B cell (primary cell): ENCODE data around the gene SHE. TPM values are rescaled to one million over a fixed set of nuclear protein-coding genes. Genes with fewer than 3 reads are reported as not detected.

Experiments
- ATAC-seq: fragments of 200-7000 bp; cut with Tn5 transposase; one replicate; pipeline ENCODE4 v1.10.0; 2021; ENCODE audit warnings: low read depth, mild to moderate bottlenecking, moderate number of reproducible peaks, moderate library complexity
- CTCF ChIA-PET: fragments of 350-600 bp; sonication (Branson Sonifier 250); formaldehyde crosslinking; loops from one replicate; lab custom pipeline; 2021; ENCODE audit warnings: antibody characterized with exemption, inconsistent platforms; lab: Charles Lee
- POLR2A ChIA-PET: fragments of 350-600 bp; sonication (Branson Sonifier 250); formaldehyde crosslinking; loops from one replicate; lab custom pipeline; 2021; ENCODE audit warnings: antibody characterized with exemption; lab: Charles Lee
- DNase-seq: peaks from one replicate; pipeline ENCODE4 v3.0.0; 2013
- H2AFZ ChIP-seq: 2 replicates; pipeline ENCODE4 v1.6.1; 2012; ENCODE audit warnings: mild to moderate bottlenecking, low read depth, low read length; ENCODE audit not compliant: insufficient read depth, poor library complexity, severe bottlenecking
- H3K27ac ChIP-seq, 2 donors: 1 replicate in 1 of 2; 2 replicates in 1 of 2; pipeline ENCODE4 v1.5.1; 2012 to 2013; ENCODE audit warnings: low read length in 2 of 2, mild to moderate bottlenecking in 2 of 2, moderate library complexity in 1 of 2
- H3K27me3 ChIP-seq, 4 experiments: fragments of 200-600 bp in 1 of 4; sonication (generic) in 1 of 4; replicated peaks in 1 of 4; 1 replicate in 2 of 4; 2 replicates in 2 of 4; pipeline versions ENCODE4 v1.6.1 to v1.7.0; 2013 to 2016; ENCODE audit warnings: low read length in 3 of 4, mild to moderate bottlenecking in 2 of 4, mixed read lengths in 1 of 4, moderate library complexity in 1 of 4; ENCODE audit not compliant: insufficient read depth in 4 of 4, control insufficient read depth in 3 of 4; ENCODE audit errors: control extremely low read depth in 1 of 4
- H3K36me3 ChIP-seq, 2 experiments: replicated peaks in 1 of 2; 1 replicate in 1 of 2; 2 replicates in 1 of 2; pipeline versions ENCODE4 v1.6.1 to v1.7.1; 2013; ENCODE audit warnings: low read length in 1 of 2; ENCODE audit not compliant: insufficient read depth in 2 of 2, control insufficient read depth in 1 of 2; ENCODE audit errors: control extremely low read depth in 1 of 2, extremely low read depth in 1 of 2
- H3K4me1 ChIP-seq, 2 donors: fragments of 200-600 bp in 1 of 2; sonication (generic) in 1 of 2; 1 replicate in 1 of 2; 2 replicates in 1 of 2; pipeline versions ENCODE4 v1.5.1 to v1.6.1; 2013 to 2017; ENCODE audit warnings: low read length in 2 of 2; ENCODE audit not compliant: control insufficient read depth in 2 of 2, insufficient read depth in 2 of 2
- H3K4me2 ChIP-seq: replicated peaks from 2 replicates; pipeline ENCODE3; 2012; ENCODE audit warnings: mild to moderate bottlenecking, low read depth, low read length; ENCODE audit not compliant: poor library complexity, severe bottlenecking
- H3K4me3 ChIP-seq, 5 experiments: fragments of 200-600 bp in 1 of 5; sonication (generic) in 1 of 5; 1 replicate in 3 of 5; 2 replicates in 2 of 5; pipeline versions ENCODE4 v1.5.1 to v1.7.0; 2011 to 2016; ENCODE audit warnings: low read length in 4 of 5, mild to moderate bottlenecking in 4 of 5, low read depth in 2 of 5, control low read depth in 1 of 5, moderate library complexity in 1 of 5; ENCODE audit not compliant: insufficient read depth in 1 of 5; ENCODE audit errors: control extremely low read depth in 1 of 5, extremely low read depth in 1 of 5
- H3K79me2 ChIP-seq: fragments of 200-600 bp; sonication (generic); one replicate; pipeline ENCODE4 v1.6.0; 2016; ENCODE audit warnings: low read length; ENCODE audit not compliant: control insufficient read depth, insufficient read depth
- H3K9ac ChIP-seq: fragments of 200-600 bp; sonication (generic); 2 replicates; pipeline ENCODE4 v1.6.1; 2017; ENCODE audit warnings: mild to moderate bottlenecking, low read length, moderate library complexity
- H3K9me3 ChIP-seq, 3 donors: one replicate each; pipeline versions ENCODE4 v1.6.1 to v1.7.1; 2013; ENCODE audit warnings: low read length in 2 of 3; ENCODE audit not compliant: control insufficient read depth in 2 of 3, insufficient read depth in 1 of 3; ENCODE audit errors: control extremely low read depth in 1 of 3
- H4K20me1 ChIP-seq: 2 replicates; pipeline ENCODE4 v1.6.0; 2012; ENCODE audit warnings: mild to moderate bottlenecking, low read length; ENCODE audit not compliant: insufficient read depth, control insufficient read depth, poor library complexity, severe bottlenecking
- H3K27ac Mint-ChIP-seq: one replicate; pipeline ENCODE4 v1.8.0; 2021; ENCODE audit warnings: mixed read lengths
- H3K27me3 Mint-ChIP-seq: one replicate; pipeline ENCODE4 v1.8.0; 2021; ENCODE audit warnings: mixed read lengths
- H3K4me1 Mint-ChIP-seq: one replicate; pipeline ENCODE4 v1.8.0; 2021; ENCODE audit warnings: mixed read lengths
- H3K4me3 Mint-ChIP-seq: one replicate; pipeline ENCODE4 v1.8.0; 2021; ENCODE audit warnings: mixed read lengths
- H3K9me3 Mint-ChIP-seq: one replicate; pipeline ENCODE4 v1.8.0; 2022; ENCODE audit warnings: mixed read lengths; ENCODE audit not compliant: insufficient read depth
- CTCF ChIP-seq: fragments of 200-600 bp; IDR thresholded peaks from one replicate; pipeline ENCODE4 v1.8.0; 2022; ENCODE audit warnings: antibody characterized with exemption, mild to moderate bottlenecking
- EZH2 ChIP-seq: IDR thresholded peaks from 2 replicates; pipeline ENCODE4 v1.6.1; 2012; ENCODE audit warnings: borderline replicate concordance, low read depth, mild to moderate bottlenecking, moderate library complexity, low read length; ENCODE audit not compliant: insufficient read depth, poor library complexity, severe bottlenecking
- WGBS: methylation state at CpG from one replicate; pipeline ENCODE4 v1.1.5; 2013; ENCODE audit warnings: missing lambda C conversion rate; ENCODE audit not compliant: insufficient coverage; 5-methylcytosine and 5-hydroxymethylcytosine counted together
- intact Hi-C: fragments of 100-400 bp; cut with micrococcal nuclease; formaldehyde crosslinking; loops from one replicate; pipeline ENCODE4 v1.10.0; 2022
- polyA plus RNA-seq: library from polyadenylated mRNA; depleted of rRNA; stranded (reverse); fragments of >200 nt; gene quantifications from 2 replicates; pipeline ENCODE4 v1.2.3, GENCODE V29; 2012
- total RNA-seq, 2 donors: library from RNA; stranded (reverse); fragments of 120-200 nt in 1 of 2; gene quantifications; 1 replicate in 1 of 2; 2 replicates in 1 of 2; pipeline versions ENCODE4 v1.2.3 to v1.2.4, GENCODE V29; 2013 to 2022

The SHE gene
- total and polyA plus RNA-seq, 2 donors (not counting 1 experiment from before 2014, with no cell fraction given): 0.01 TPM; not detected in 1

DNA sequence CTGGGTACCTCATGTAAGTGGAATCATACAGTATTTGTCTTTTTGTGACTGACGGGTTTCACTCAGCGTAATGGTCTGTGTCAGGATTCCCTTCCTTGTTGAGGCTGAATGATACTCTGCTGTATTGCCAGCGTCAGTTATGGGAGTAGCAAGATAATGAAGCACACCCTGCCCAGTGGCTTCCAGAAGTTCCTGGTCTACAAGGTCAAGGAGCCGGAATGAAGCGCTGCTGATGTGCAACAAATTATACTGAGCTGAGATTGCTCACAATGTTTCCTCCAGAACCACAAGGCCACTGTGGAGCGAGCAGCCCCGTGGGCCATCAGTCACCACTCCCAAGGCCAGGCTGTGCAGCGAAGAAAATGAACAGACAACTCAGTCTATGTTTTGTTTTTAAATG lies 24.2 kb downstream of the SHE start:
- CTCF ChIA-PET: interaction anchor here (0.7 to 3.6 kb wide), 3 partner anchors 82 to 584 kb away, joined by 3 to 19 read pairs (median 4); no protein-coding TSS in a partner anchor
- Histone ChIP-seq H4K20me1 (no peaks in the 10 kb centered on the region), H3K4me3 (no peak overlapping the region), H3K9me3 (no peaks in the 10 kb centered on the region), H3K79me2 (no peaks in the 10 kb centered on the region), H3K4me2 (no peak overlapping the region), H3K27ac (no peak overlapping the region), H3K27me3 (no peaks in the 10 kb centered on the region), H2AFZ (no peak overlapping the region), H3K4me1 (peaks cover 0 to 7% of the 10 kb centered on the region in 2 donors), H3K9ac (no peak overlapping the region), H3K36me3 (no peaks in the 10 kb centered on the region)
- Mint-ChIP-seq H3K27ac (no peak overlapping the region), H3K27me3 (no peaks in the 10 kb centered on the region), H3K4me3 (no peak overlapping the region), H3K4me1 (peaks cover 2% of the 10 kb centered on the region), H3K9me3 (no peaks in the 10 kb centered on the region)
- TF ChIP-seq EZH2 (no peak), CTCF (no peak)
- POLR2A ChIA-PET: no interaction called here
- intact Hi-C loops: loop anchor here (2.0 kb wide), 1 partner anchor 73 kb away; the partner anchor contains the start of gene IL6R
- WGBS: 98% methylated on average over 5 of the region's 8 CpGs
- no peak for ATAC-seq
- DNase-seq: no peak

DNA sequence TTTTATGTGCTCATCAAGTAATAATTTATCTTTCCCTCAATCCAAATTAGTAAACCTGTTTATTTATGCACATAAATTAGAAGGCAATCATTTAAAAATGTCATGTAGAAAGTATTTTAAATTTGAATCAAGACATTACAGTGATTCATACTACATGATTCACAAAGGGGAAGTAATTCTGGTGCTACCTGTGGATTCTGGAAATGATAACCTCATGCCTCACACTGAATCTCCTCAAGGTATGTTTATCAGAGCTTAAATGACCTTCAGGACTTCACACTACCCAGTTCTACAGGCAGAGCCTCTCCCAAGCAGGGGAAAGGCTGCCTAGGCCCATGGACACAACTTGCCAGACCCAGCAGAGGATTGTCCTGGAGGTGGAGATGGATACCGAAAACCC lies 25.4 kb downstream of the SHE start:
- H3K4me3 ChIP-seq: no peak overlapping the region
- no peaks in the 10 kb centered on the region for H4K20me1 ChIP-seq
- TF ChIP-seq EZH2 (no peak), CTCF (no peak)
- no peaks in the 10 kb centered on the region for H3K36me3 ChIP-seq
- no peaks in the 10 kb centered on the region for H3K79me2 ChIP-seq
- Mint-ChIP-seq H3K4me1 (peaks cover 2% of the 10 kb centered on the region), H3K27ac (no peak overlapping the region), H3K4me3 (no peak overlapping the region), H3K27me3 (no peaks in the 10 kb centered on the region), H3K9me3 (no peaks in the 10 kb centered on the region)
- DNase-seq: no peak
- no peaks in the 10 kb centered on the region for H3K27me3 ChIP-seq
- intact Hi-C loops: no loop called here
- no peak overlapping the region for H2AFZ ChIP-seq
- POLR2A ChIA-PET: no interaction called here
- CTCF ChIA-PET: interaction anchor here (0.7 to 1.8 kb wide), 3 partner anchors 70 to 77 kb away, joined by 3 to 8 read pairs (median 5); no protein-coding TSS in a partner anchor
- no peak overlapping the region for H3K9ac ChIP-seq
- H3K9me3 ChIP-seq: no peaks in the 10 kb centered on the region
- H3K27ac ChIP-seq: no peak overlapping the region
- peaks cover 0 to 7% of the 10 kb centered on the region in 2 donors for H3K4me1 ChIP-seq
- H3K4me2 ChIP-seq: no peak overlapping the region
- no peak for ATAC-seq
- no CpG with 5 or more reads among the region's 1 CpG for WGBS
